ENCODE measurements around the gene NRXN3.

The NRXN3 gene

GRCh38 chr14:79656496-79656895, 1486.3 kb downstream of the NRXN3 start:
- no peak for DNase-seq (ENCODE audit: low read depth)
- no peak for TF ChIP-seq CTCF (IDR thresholded peaks at IDR 0.05; ENCODE audit: insufficient read depth, low read depth, low read length, missing control alignments)

GRCh38 chr14:79658221-79658620, 1488.0 kb downstream of the NRXN3 start:
- no peak overlapping the region for H3K4me3 ChIP-seq (ENCODE audit: low read depth, low read length)
- DNase-seq (ENCODE audit: low read depth) = no peak
- TF ChIP-seq CTCF (IDR thresholded peaks at IDR 0.05; ENCODE audit: insufficient read depth, low read depth, low read length, missing control alignments) = no peak

More at GRCh38 chr14:79656496-79656895, 1486.3 kb downstream of the NRXN3 start:
- no peak overlapping the region for H3K4me3 ChIP-seq (ENCODE audit: low read depth, low read length)

GRCh38 chr14:79658769-79659168, 1488.6 kb downstream of the NRXN3 start:
- no peak for DNase-seq (ENCODE audit: low read depth)
- H3K4me3 ChIP-seq (ENCODE audit: low read depth, low read length) = no peak overlapping the region
- no peak for TF ChIP-seq CTCF (IDR thresholded peaks at IDR 0.05; ENCODE audit: insufficient read depth, low read depth, low read length, missing control alignments)

- no peak overlapping the region for H3K4me3 ChIP-seq (ENCODE audit: low read depth, low read length)
- DNase-seq (ENCODE audit: low read depth) = peak; percentile 16
Measured at GRCh38 chr14:79660053-79660939, 1490.1 kb downstream of the NRXN3 start.

GRCh38 chr14:79661752-79662151, 1491.6 kb downstream of the NRXN3 start:
- no peak for TF ChIP-seq CTCF (IDR thresholded peaks at IDR 0.05; ENCODE audit: insufficient read depth, low read depth, low read length, missing control alignments)
- no peak overlapping the region for H3K4me3 ChIP-seq (ENCODE audit: low read depth, low read length)
- no peak for DNase-seq (ENCODE audit: low read depth)

More at GRCh38 chr14:79660053-79660939, 1490.1 kb downstream of the NRXN3 start:
- TF ChIP-seq CTCF (IDR thresholded peaks at IDR 0.05; ENCODE audit: insufficient read depth, low read depth, low read length, missing control alignments) = no peak

- DNase-seq (ENCODE audit: low read depth) = no peak
- TF ChIP-seq CTCF (IDR thresholded peaks at IDR 0.05; ENCODE audit: insufficient read depth, low read depth, low read length, missing control alignments) = no peak
- no peak overlapping the region for H3K4me3 ChIP-seq (ENCODE audit: low read depth, low read length)
Measured at GRCh38 chr14:79663453-79663852, 1493.3 kb downstream of the NRXN3 start.
